Endothelial cell (in vitro differentiated cells): ENCODE measurements around the gene MRPL19. TPM values are rescaled to one million over a fixed set of nuclear protein-coding genes. Genes with fewer than 3 reads are reported as not detected.

ENCODE experiments used
- DNase-seq: peaks from one replicate; pipeline ENCODE4 v3.0.0; 2021; ENCODE audit warnings: low spot score
- H3K27ac Mint-ChIP-seq: one replicate; pipeline ENCODE4 v1.8.0; 2021; ENCODE audit warnings: mixed read lengths, inconsistent platforms; ENCODE audit not compliant: unreplicated experiment
- H3K27me3 Mint-ChIP-seq: one replicate; pipeline ENCODE4 v1.8.0; 2021; ENCODE audit warnings: mild to moderate bottlenecking, moderate library complexity, mixed read lengths, inconsistent platforms; ENCODE audit not compliant: unreplicated experiment
- H3K36me3 Mint-ChIP-seq: one replicate; pipeline ENCODE4 v1.8.0; 2021; ENCODE audit warnings: mild to moderate bottlenecking, low read depth, mixed read lengths, inconsistent platforms; ENCODE audit not compliant: unreplicated experiment
- H3K4me1 Mint-ChIP-seq: one replicate; pipeline ENCODE4 v1.8.0; 2021; ENCODE audit warnings: mild to moderate bottlenecking, mixed read lengths, inconsistent platforms; ENCODE audit not compliant: unreplicated experiment
- H3K4me3 Mint-ChIP-seq: one replicate; pipeline ENCODE4 v1.8.0; 2021; ENCODE audit warnings: mild to moderate bottlenecking, mixed read lengths, inconsistent platforms; ENCODE audit not compliant: unreplicated experiment
- H3K9me3 Mint-ChIP-seq: one replicate; pipeline ENCODE4 v1.8.0; 2021; ENCODE audit warnings: mixed read lengths, inconsistent platforms; ENCODE audit not compliant: unreplicated experiment
- CTCF ChIP-seq: fragments of 200-600 bp; sonication (generic); IDR thresholded peaks from one replicate; pipeline ENCODE4 v1.5.0; 2021; ENCODE audit warnings: antibody characterized with exemption; ENCODE audit not compliant: unreplicated experiment
- total RNA-seq: library from RNA; stranded (reverse); fragmentation: NEBNext Ultra II Directional; extraction: Animal tissue kit (Norgen Biotek cat#: 25700); gene quantifications from one replicate; pipeline ENCODE4 v1.2.1, GENCODE V29; 2021; ENCODE audit not compliant: unreplicated experiment

Gene MRPL19
- total RNA-seq, 1 donor from 2014 or later, result 40.1 TPM

DNA sequence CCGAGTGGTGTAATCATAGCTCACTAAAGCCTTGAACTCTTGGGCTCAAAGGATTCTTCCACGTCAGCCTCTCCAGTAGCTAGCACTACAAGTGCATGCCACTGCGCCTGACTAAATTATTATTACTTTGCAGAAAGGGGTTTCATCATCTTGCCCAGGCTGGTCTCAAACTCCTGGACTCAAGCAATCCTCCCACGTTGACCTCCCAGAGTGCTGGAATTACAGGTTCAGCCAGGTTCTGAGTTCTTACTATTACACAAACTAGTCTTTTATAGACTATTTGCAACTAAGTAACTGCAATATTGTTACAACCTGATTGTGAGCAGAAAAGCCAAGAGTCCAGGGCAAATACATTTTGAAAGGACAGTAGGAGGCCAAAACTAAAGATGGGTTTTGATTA lies 35.9 kb upstream of the MRPL19 start:
- no peak for TF ChIP-seq CTCF
- H3K9me3 Mint-ChIP-seq, result no peaks in the 10 kb centered on the region
- peaks cover 7% of the 10 kb centered on the region for H3K4me1 Mint-ChIP-seq
- peaks cover 1% of the 10 kb centered on the region for H3K27me3 Mint-ChIP-seq
- H3K27ac Mint-ChIP-seq, result no peak overlapping the region
- no peaks in the 10 kb centered on the region for H3K36me3 Mint-ChIP-seq
- no peak overlapping the region for H3K4me3 Mint-ChIP-seq
- no peak for DNase-seq

DNA sequence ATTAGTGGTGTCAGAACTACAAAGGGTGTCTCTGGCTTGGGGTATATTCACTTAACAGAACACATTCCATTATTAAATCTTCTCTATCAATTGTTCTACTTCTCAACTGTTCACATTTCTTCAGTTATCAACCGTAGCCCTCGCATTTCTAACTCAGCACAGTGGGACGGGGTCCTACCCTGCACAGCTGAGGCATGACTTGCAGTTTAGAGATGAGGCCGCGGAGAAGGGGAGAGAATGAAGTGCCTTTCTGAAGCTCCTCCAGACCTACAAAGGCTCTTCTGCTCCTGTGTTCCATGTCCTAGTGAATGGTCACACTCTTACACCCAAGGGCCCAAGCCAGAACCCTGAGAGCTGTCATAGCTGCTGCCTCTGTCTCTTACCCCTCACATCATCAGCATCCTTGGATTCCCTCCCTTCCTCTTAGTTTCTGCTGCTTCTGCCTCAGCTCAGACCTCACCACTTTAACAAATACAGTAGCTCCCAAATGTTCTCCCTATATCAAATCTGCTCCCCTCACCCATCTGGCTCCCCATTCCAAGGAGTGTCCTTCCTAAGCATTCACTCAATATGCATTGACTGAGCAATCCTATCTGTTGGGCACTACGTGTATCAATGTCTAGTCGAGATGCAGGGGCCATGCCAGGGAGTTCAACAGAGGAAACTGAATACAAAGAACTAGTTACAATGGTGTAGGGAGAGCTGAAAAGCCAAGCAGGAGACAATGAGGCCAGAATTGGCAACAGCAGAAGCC lies 34.3 kb upstream of the MRPL19 start:
- H3K27ac Mint-ChIP-seq, result peak overlapping the region; percentile 2
- H3K9me3 Mint-ChIP-seq, result no peaks in the 10 kb centered on the region
- peaks cover 1% of the 10 kb centered on the region for H3K27me3 Mint-ChIP-seq

DNA sequence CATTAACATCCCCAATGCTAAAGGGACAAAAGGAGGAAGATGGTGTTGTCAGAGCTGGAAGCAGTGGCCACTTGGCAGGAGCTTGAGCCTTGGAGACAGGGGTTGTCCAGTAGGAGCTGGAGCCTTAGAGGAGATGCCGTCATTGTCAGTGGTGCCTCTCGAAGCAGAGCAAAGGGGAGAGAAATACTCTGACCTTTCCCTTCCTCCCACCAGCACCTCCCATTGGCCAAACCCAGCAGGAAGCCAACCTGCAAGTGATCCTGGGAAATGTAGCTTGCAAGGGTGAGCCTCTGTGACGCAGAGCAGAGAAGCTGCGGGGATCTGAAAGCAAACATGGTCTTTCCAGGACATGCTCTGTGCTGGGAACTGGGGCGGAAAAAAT lies 33.7 kb upstream of the MRPL19 start:
- Mint-ChIP-seq H3K27ac (no peak overlapping the region), H3K27me3 (peaks cover 1% of the 10 kb centered on the region), H3K4me3 (no peak overlapping the region), H3K9me3 (no peaks in the 10 kb centered on the region), H3K36me3 (peaks cover 4% of the 10 kb centered on the region), H3K4me1 (peaks cover 6% of the 10 kb centered on the region)
- DNase-seq, result no peak
- TF ChIP-seq CTCF, result no peak

More for the DNA sequence above, 34.3 kb upstream of the MRPL19 start:
- Mint-ChIP-seq H3K4me3 (no peak overlapping the region), H3K4me1 (peaks cover 7% of the 10 kb centered on the region), H3K36me3 (peaks cover 2% of the 10 kb centered on the region)
- DNase-seq, result no peak
- no peak for TF ChIP-seq CTCF

- TF ChIP-seq CTCF, result no peak
- Mint-ChIP-seq H3K36me3 (peaks cover 4% of the 10 kb centered on the region), H3K9me3 (no peaks in the 10 kb centered on the region), H3K27me3 (peaks cover 1% of the 10 kb centered on the region), H3K4me1 (peaks cover 6% of the 10 kb centered on the region), H3K4me3 (no peak overlapping the region), H3K27ac (no peak overlapping the region)
- no peak for DNase-seq
These were observed 32.4 kb upstream of the MRPL19 start for GRCh38 chr2:75614162-75614651.

DNA sequence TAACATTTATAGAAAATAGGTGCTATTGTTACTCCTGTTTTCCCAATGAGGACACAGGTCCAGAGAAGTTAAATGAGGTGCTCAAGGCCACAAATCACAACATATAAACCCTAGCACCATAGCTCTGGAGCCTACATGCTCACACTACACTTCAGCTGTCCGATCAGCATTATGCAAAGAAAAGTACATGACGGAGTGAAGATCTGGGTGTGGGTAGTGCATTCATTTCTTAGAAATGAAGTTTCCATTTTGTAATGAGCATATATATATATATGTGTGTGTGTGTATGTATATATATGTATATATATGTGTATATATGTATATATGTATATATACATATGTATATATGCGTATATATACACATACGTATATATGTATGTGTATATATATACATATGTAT lies 30.2 kb upstream of the MRPL19 start:
- no peak overlapping the region for H3K27ac Mint-ChIP-seq
- no peak overlapping the region for H3K4me3 Mint-ChIP-seq
- H3K36me3 Mint-ChIP-seq, result peaks cover 4% of the 10 kb centered on the region
- H3K27me3 Mint-ChIP-seq, result peaks cover 1% of the 10 kb centered on the region
- H3K9me3 Mint-ChIP-seq, result no peaks in the 10 kb centered on the region
- no peak for TF ChIP-seq CTCF
- H3K4me1 Mint-ChIP-seq, result peaks cover 6% of the 10 kb centered on the region
- DNase-seq, result no peak
